ENCODE data around the gene AURKAIP1.
"Not testable (repeated sequence)": the region's sequence is repeated elsewhere in the genome, so short reads cannot be mapped to it uniquely, and the experiment has no call there.

DNA sequence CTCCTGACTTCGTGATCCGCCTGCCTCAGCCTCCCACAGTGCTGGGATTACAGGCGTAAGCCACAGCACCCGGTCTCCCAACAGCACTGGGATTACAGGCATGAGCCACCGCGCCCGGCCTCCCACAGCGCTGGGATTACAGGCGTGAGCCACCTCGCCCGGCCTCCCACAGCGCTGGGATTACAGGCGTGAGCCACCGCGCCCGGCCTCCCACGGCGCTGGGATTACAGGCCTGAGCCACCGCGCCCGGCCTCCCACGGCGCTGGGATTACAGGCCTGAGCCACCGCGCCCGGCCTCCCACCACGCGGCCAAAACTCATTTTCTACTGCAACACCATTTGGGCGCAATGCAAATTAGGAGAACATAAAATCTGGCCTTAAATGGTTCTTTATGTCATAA lies 10.3 kb upstream of the AURKAIP1 start:
- TF ChIP-seq, protein P1, sequence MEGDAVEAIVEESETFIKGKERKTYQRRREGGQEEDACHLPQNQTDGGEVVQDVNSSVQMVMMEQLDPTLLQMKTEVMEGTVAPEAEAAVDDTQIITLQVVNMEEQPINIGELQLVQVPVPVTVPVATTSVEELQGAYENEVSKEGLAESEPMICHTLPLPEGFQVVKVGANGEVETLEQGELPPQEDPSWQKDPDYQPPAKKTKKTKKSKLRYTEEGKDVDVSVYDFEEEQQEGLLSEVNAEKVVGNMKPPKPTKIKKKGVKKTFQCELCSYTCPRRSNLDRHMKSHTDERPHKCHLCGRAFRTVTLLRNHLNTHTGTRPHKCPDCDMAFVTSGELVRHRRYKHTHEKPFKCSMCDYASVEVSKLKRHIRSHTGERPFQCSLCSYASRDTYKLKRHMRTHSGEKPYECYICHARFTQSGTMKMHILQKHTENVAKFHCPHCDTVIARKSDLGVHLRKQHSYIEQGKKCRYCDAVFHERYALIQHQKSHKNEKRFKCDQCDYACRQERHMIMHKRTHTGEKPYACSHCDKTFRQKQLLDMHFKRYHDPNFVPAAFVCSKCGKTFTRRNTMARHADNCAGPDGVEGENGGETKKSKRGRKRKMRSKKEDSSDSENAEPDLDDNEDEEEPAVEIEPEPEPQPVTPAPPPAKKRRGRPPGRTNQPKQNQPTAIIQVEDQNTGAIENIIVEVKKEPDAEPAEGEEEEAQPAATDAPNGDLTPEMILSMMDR (IDR thresholded peaks at IDR 0.05; ENCODE audit: low read length) = not testable (repeated sequence)
- not testable (repeated sequence) for TF ChIP-seq EZH2 (optimal IDR thresholded peaks at IDR 0.05; ENCODE audit: low read depth, low read length); EZH2phosphoT487 (IDR thresholded peaks at IDR 0.05; ENCODE audit: low read length)
